NB4 (cell line): ENCODE data around the gene GPR146.
"Not testable (repeated sequence)": the region's sequence is repeated elsewhere in the genome, so short reads cannot be mapped to it uniquely, and the experiment has no call there.

ENCODE experiments used
- DNase-seq: peaks from one replicate; pipeline ENCODE4 v3.0.0; 2010; ENCODE audit warnings: low read depth
- H3K4me3 ChIP-seq: one replicate; pipeline ENCODE4 v1.5.1; 2011; ENCODE audit warnings: mild to moderate bottlenecking, low read depth, low read length, moderate library complexity
- CTCF ChIP-seq: IDR thresholded peaks from one replicate; pipeline ENCODE4 v1.5.1; 2012; ENCODE audit warnings: low read depth, low read length
- MAX ChIP-seq: IDR thresholded peaks from 2 replicates; pipeline ENCODE4 v1.6.1; 2011; ENCODE audit warnings: low read depth, low read length
- MYC ChIP-seq: IDR thresholded peaks from 2 replicates; pipeline ENCODE4 v1.6.1; 2011; ENCODE audit warnings: low read depth, low read length
- POLR2A ChIP-seq: IDR thresholded peaks from 2 replicates; pipeline ENCODE4 v1.6.1; 2011; ENCODE audit warnings: mild to moderate bottlenecking; ENCODE audit not compliant: insufficient read length; ENCODE audit errors: extremely low read depth

The GPR146 gene

GRCh38 chr7:1070544-1071011 is 26.2 kb downstream of the GPR146 start:
- no peak overlapping the region for H3K4me3 ChIP-seq
- no peak for DNase-seq
- TF ChIP-seq CTCF (no peak), MAX (no peak), MYC (no peak), POLR2A (no peak)

GRCh38 chr7:1071731-1072254 is 27.4 kb downstream of the GPR146 start:
- TF ChIP-seq MYC (no peak), POLR2A (no peak), MAX (no peak), CTCF (no peak)
- DNase-seq, result no peak
- H3K4me3 ChIP-seq, result no peak overlapping the region

GRCh38 chr7:1073142-1073977 is 29.0 kb downstream of the GPR146 start:
- DNase-seq, result no peak
- TF ChIP-seq POLR2A, result no peak
- TF ChIP-seq MAX, result no peak
- no peak for TF ChIP-seq MYC
- TF ChIP-seq CTCF, result no peak
- H3K4me3 ChIP-seq, result no peak overlapping the region

- DNase-seq, result not testable (repeated sequence)
Measured at GRCh38 chr7:1074018-1074417, 29.7 kb downstream of the GPR146 start.

GRCh38 chr7:1074593-1075431 is 30.5 kb downstream of the GPR146 start:
- H3K4me3 ChIP-seq, result no peak overlapping the region
- no peak for TF ChIP-seq CTCF

More at GRCh38 chr7:1074018-1074417, 29.7 kb downstream of the GPR146 start:
- H3K4me3 ChIP-seq, result not testable (repeated sequence)

More at GRCh38 chr7:1074593-1075431, 30.5 kb downstream of the GPR146 start:
- DNase-seq, result no peak
